Measurements from ENCODE around the gene CALR.

DNA sequence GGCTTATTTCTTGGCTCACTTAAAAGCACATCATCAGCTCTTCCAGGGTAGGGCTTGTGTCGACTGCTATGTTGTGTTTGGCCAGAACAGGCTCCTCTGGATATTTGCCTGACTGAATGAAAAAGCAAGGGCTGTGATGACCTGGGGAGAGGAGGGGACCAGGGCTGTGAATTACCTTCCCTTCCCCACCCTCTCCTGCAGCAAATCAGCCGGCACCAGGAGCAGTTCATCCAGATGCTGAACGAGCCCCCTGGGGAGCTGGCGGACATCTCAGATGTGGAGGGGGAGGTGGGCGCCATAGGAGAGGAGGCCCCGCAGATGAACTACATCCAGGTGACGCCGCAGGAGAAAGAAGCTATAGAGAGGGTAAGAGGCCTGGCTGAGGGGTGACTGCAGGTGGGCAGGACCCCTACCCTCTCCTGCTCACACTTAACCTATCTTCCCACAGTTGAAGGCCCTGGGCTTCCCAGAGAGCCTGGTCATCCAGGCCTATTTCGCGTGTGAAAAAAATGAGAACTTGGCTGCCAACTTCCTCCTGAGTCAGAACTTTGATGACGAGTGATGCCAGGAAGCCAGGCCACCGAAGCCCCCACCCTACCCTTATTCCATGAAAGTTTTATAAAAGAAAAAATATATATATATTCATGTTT lies 14.2 kb downstream of the CALR start:
- no peak for TF ChIP-seq CTCF (IDR thresholded peaks at IDR 0.05; ENCODE audit: low read length)
- TF ChIP-seq EZH2 (IDR thresholded peaks at IDR 0.05; ENCODE audit: borderline replicate concordance, low read length): no peak
